Stomach (tissue), 4 donors: ENCODE measurements around the gene CDH1.

ENCODE experiments used
- CTCF ChIP-seq, 7 experiments: fragments of 450-650 bp in 4 of 7; fragments of 200-600 bp in 3 of 7; sonication (generic) in 3 of 7; IDR thresholded peaks; one replicate each; pipeline ENCODE4 v1.5.1; 2016 to 2019; ENCODE audit warnings: antibody characterized with exemption in 7 of 7, control low read depth in 2 of 7, mild to moderate bottlenecking in 1 of 7
- EP300 ChIP-seq: sonication (generic); formaldehyde crosslinking; IDR thresholded peaks from one replicate; pipeline ENCODE4 v1.6.1; 2017; ENCODE audit warnings: antibody characterized with exemption
- POLR2A ChIP-seq, 4 donors: fragments of 450-650 bp; IDR thresholded peaks; one replicate each; pipeline ENCODE4 v1.6.1; 2016; ENCODE audit warnings: antibody characterized with exemption in 4 of 4, control low read depth in 2 of 4, mild to moderate bottlenecking in 1 of 4, moderate library complexity in 1 of 4
- POLR2AphosphoS5 ChIP-seq, 3 donors: sonication (generic); formaldehyde crosslinking; IDR thresholded peaks; one replicate each; pipeline ENCODE4 v1.6.1; 2016; ENCODE audit warnings: antibody characterized with exemption in 3 of 3

- TF ChIP-seq CTCF (IDR thresholded peaks at IDR 0.05) (no peak), POLR2AphosphoS5 (IDR thresholded peaks at IDR 0.05) (no peak), EP300 (no peak), POLR2A (IDR thresholded peaks at IDR 0.05) (no peak)
Observed at GRCh38 chr16:68875871-68876270, 138.8 kb downstream of the CDH1 start.
